Natural killer cell (primary cell): ENCODE data around the gene TCF7L2. TPM values are rescaled to one million over a fixed set of nuclear protein-coding genes. Genes with fewer than 3 reads are reported as not detected.
A peak's percentile ranks its signal among the peaks of the same experiment; 100 is the strongest.

ENCODE experiments used
- ATAC-seq, 3 donors: fragments of 150-1000 bp in 2 of 3; fragments of 200-7000 bp in 1 of 3; cut with Tn5 transposase; 1 replicate in 1 of 3; 2 replicates in 2 of 3; pipeline ENCODE4 v1.10.0; 2021; ENCODE audit warnings: mild to moderate bottlenecking in 2 of 3, moderate library complexity in 2 of 3
- DNase-seq, 2 donors: peaks; one replicate each; pipeline versions ENCODE4 v3.0.0 to v3.0.0-alpha.2; 2013 to 2021; ENCODE audit warnings: mixed read lengths in 1 of 2
- H3K27ac ChIP-seq: one replicate; pipeline ENCODE4 v1.5.1; 2013; ENCODE audit warnings: mild to moderate bottlenecking, low read length
- H3K27me3 ChIP-seq: one replicate; pipeline ENCODE4 v1.6.1; 2013; ENCODE audit warnings: low read length; ENCODE audit not compliant: control insufficient read depth, insufficient read depth
- H3K36me3 ChIP-seq: one replicate; pipeline ENCODE4 v1.6.1; 2013; ENCODE audit warnings: low read length; ENCODE audit not compliant: control insufficient read depth, insufficient read depth
- H3K4me1 ChIP-seq: one replicate; pipeline ENCODE4 v1.6.1; 2013; ENCODE audit warnings: low read length; ENCODE audit not compliant: control insufficient read depth, insufficient read depth
- H3K4me3 ChIP-seq: one replicate; pipeline ENCODE4 v1.5.1; 2013; ENCODE audit warnings: low read length
- H3K9me3 ChIP-seq: one replicate; pipeline ENCODE4 v1.6.1; 2013; ENCODE audit warnings: low read length; ENCODE audit not compliant: control insufficient read depth, insufficient read depth
- H3K27ac Mint-ChIP-seq, 2 donors: one replicate each; pipeline ENCODE4 v1.8.0; 2022; ENCODE audit warnings: mild to moderate bottlenecking in 2 of 2, mixed read lengths in 2 of 2, moderate library complexity in 1 of 2
- H3K27me3 Mint-ChIP-seq, 2 donors: one replicate each; pipeline ENCODE4 v1.8.0; 2022; ENCODE audit warnings: low read depth in 2 of 2, mixed read lengths in 2 of 2
- H3K36me3 Mint-ChIP-seq: one replicate; pipeline ENCODE4 v1.8.0; 2022; ENCODE audit warnings: mixed read lengths
- H3K4me1 Mint-ChIP-seq, 2 donors: one replicate each; pipeline ENCODE4 v1.8.0; 2022; ENCODE audit warnings: mixed read lengths in 2 of 2
- H3K4me3 Mint-ChIP-seq: one replicate; pipeline ENCODE4 v1.8.0; 2022; ENCODE audit warnings: mild to moderate bottlenecking, moderate library complexity, mixed read lengths
- H3K9me3 Mint-ChIP-seq, 2 donors: one replicate each; pipeline ENCODE4 v1.8.0; 2022; ENCODE audit warnings: mixed read lengths in 2 of 2
- WGBS: methylation state at CpG from one replicate; pipeline ENCODE4 v1.1.7; 2013; ENCODE audit warnings: missing lambda C conversion rate; ENCODE audit not compliant: insufficient coverage; 5-methylcytosine and 5-hydroxymethylcytosine counted together
- intact Hi-C: fragments of 100-400 bp; cut with micrococcal nuclease; formaldehyde crosslinking; loops from one replicate; pipeline ENCODE4 v1.14.2; 2022
- total RNA-seq, 4 donors: library from RNA; stranded (reverse); fragments of 120-200 nt in 1 of 4; gene quantifications; one replicate each; pipeline versions ENCODE4 v1.2.3 to v1.2.4, GENCODE V29; 2013 to 2022
- TF ChIP-seq, protein P1 (sequence below): fragments of 200-600 bp; IDR thresholded peaks from one replicate; pipeline ENCODE4 v1.8.0; 2022; ENCODE audit warnings: antibody characterized with exemption

TCF7L2 gene
- total RNA-seq, result 10 to 100 TPM; 10.4 to 32.7 (median 15.3) TPM
- 2.9 TPM for total RNA-seq (2013)

DNA sequence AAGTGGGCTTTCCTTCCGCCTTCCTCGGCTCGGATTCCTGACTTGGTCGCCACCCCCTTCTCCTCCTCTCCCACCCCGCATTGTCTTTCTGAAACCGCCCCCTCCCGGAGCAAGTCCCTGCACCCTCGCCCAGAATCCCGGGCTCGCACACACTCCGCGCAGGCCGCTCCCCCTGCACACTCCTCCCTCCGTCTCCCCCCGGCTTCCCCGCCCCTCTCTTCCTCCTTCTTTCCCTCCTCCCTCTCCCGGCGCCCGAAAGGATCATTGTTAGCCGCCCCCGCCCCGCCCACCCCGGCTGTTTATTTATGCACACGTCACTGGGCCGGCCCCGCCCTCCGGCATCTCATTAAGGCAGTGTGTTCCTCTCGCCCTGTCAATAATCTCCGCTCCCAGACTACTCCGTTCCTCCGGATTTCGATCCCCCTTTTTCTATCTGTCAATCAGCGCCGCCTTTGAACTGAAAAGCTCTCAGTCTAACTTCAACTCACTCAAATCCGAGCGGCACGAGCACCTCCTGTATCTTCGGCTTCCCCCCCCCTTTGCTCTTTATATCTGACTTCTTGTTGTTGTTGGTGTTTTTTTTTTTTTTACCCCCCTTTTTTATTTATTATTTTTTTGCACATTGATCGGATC lies at the start of gene TCF7L2:
Gene TCF7L2 (plus strand): TSS at position 373 of the 633 bp plus-strand sequence. CDS start 510 bp downstream, outside the sequence.
- H3K4me1 Mint-ChIP-seq, result peaks cover 30 to 37% of the 10 kb centered on the region in 2 donors
- Histone ChIP-seq H3K27me3 (peaks cover 8% of the 10 kb centered on the region), H3K9me3 (no peaks in the 10 kb centered on the region), H3K27ac (peak within 1 kb of the TSS; percentile 54), H3K4me3 (peak within 1 kb of the TSS; percentile 53), H3K4me1 (peaks cover 22% of the 10 kb centered on the region), H3K36me3 (no peaks in the 10 kb centered on the region)
- H3K27me3 Mint-ChIP-seq, result peaks cover 4 to 25% of the 10 kb centered on the region in 2 donors
- intact Hi-C loops, result loop anchor here (5.0 kb wide), 1 partner anchor 432 kb away; no protein-coding TSS in a partner anchor
- no peaks in the 10 kb centered on the region for H3K9me3 Mint-ChIP-seq
- peak within 1 kb of the TSS; percentile 99 for H3K4me3 Mint-ChIP-seq
- TF ChIP-seq, protein P1, sequence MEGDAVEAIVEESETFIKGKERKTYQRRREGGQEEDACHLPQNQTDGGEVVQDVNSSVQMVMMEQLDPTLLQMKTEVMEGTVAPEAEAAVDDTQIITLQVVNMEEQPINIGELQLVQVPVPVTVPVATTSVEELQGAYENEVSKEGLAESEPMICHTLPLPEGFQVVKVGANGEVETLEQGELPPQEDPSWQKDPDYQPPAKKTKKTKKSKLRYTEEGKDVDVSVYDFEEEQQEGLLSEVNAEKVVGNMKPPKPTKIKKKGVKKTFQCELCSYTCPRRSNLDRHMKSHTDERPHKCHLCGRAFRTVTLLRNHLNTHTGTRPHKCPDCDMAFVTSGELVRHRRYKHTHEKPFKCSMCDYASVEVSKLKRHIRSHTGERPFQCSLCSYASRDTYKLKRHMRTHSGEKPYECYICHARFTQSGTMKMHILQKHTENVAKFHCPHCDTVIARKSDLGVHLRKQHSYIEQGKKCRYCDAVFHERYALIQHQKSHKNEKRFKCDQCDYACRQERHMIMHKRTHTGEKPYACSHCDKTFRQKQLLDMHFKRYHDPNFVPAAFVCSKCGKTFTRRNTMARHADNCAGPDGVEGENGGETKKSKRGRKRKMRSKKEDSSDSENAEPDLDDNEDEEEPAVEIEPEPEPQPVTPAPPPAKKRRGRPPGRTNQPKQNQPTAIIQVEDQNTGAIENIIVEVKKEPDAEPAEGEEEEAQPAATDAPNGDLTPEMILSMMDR, result no peak
- ATAC-seq, result peak; percentile 65 to 74 (median 74)
- WGBS, result under 1% methylated on average over 32 of the region's 39 CpGs
- H3K36me3 Mint-ChIP-seq, result no peaks in the 10 kb centered on the region
- peak; percentile 61 to 85 for DNase-seq
- peak within 1 kb of the TSS; percentile 75 to 76 for H3K27ac Mint-ChIP-seq

DNA sequence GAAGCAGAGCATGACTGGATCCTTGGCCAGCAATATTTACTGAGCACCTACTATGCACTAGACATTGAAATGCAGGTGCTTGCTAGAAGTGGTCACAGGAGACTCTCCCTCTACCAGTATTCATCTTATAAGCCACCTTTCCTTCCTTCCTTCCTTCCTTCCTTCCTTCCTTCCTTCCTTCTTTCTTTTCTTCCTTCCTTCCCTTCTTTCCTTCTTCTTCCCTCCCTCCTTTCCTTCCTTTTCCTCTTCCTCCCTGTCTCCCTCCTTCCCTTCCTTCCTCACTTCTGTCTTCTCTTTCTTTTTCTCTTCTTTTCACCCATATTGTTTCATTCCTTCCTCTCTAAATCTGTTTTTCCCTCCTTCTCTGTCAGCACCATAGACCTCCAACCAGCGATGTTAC lies 47.3 kb upstream of the TCF7L2 start:
- Mint-ChIP-seq H3K27me3 (no peaks in the 10 kb centered on the region), H3K4me3 (no peak overlapping the region), H3K27ac (no peak overlapping the region), H3K4me1 (no peaks in the 10 kb centered on the region), H3K36me3 (no peaks in the 10 kb centered on the region), H3K9me3 (no peaks in the 10 kb centered on the region)
- Histone ChIP-seq H3K4me1 (no peaks in the 10 kb centered on the region), H3K4me3 (no peak overlapping the region), H3K9me3 (no peaks in the 10 kb centered on the region), H3K36me3 (no peaks in the 10 kb centered on the region), H3K27ac (no peak overlapping the region), H3K27me3 (no peaks in the 10 kb centered on the region)
- ATAC-seq (no peak), DNase-seq (no peak)
- intact Hi-C loops, result no loop called here
- TF ChIP-seq, protein P1, result no peak
- 100% methylated on average over 1 of the region's 1 CpG for WGBS

DNA sequence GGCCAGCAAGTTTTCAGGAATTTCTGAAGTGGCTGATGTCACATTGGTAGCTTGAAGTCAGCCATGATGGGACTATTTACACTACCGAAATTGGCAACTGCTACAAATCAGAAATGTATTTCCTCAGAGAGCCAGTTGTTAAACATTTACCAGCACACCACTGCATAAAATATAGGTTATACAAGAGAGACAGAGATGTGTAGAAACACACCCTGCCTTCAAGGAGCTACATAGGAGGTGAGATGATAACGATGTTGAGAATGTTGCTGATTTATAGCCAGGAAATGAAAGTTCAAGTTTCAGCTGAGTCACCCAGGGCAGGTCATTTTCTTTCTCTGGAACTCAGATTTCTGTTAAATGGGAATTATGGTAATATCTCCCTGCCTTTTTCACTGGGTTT lies 46.0 kb upstream of the TCF7L2 start:
- no peak for DNase-seq
- Histone ChIP-seq H3K4me1 (no peaks in the 10 kb centered on the region), H3K27ac (no peak overlapping the region), H3K4me3 (no peak overlapping the region), H3K27me3 (no peaks in the 10 kb centered on the region), H3K36me3 (no peaks in the 10 kb centered on the region), H3K9me3 (no peaks in the 10 kb centered on the region)
- TF ChIP-seq, protein P1, result no peak
- intact Hi-C loops, result no loop called here
- ATAC-seq, result no peak
- H3K4me1 Mint-ChIP-seq, result no peaks in the 10 kb centered on the region
- H3K27me3 Mint-ChIP-seq, result no peaks in the 10 kb centered on the region
- no peak overlapping the region for H3K27ac Mint-ChIP-seq
- H3K4me3 Mint-ChIP-seq, result no peak overlapping the region
- WGBS, result 73% methylated on average over 2 of the region's 2 CpGs
- no peaks in the 10 kb centered on the region for H3K9me3 Mint-ChIP-seq
- H3K36me3 Mint-ChIP-seq, result no peaks in the 10 kb centered on the region

DNA sequence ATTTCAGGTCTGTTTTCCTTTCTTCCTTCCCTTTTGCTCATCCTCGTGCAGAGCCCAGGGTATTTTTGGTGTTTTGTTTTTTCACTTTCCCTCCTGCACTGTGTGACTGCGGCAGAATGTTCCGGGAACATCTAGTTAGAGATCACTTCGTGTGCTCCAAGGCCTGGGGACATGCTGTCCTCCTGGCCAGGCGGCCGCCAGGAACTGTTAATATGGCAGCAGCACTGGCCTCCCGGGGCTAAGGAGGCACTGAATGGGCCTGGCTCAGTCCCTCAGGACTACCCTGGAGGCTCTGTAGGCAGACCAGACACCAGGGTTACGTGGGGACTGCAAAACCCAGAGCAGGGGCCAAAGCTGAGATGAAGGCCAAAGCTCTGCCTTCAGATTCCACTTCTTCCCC lies 43.1 kb upstream of the TCF7L2 start:
- H3K4me3 ChIP-seq, result no peak overlapping the region
- Mint-ChIP-seq H3K4me3 (no peak overlapping the region), H3K4me1 (no peaks in the 10 kb centered on the region), H3K27me3 (no peaks in the 10 kb centered on the region), H3K36me3 (no peaks in the 10 kb centered on the region), H3K27ac (no peak overlapping the region), H3K9me3 (no peaks in the 10 kb centered on the region)
- intact Hi-C loops, result no loop called here
- no peaks in the 10 kb centered on the region for H3K27me3 ChIP-seq
- no peak for ATAC-seq
- no peaks in the 10 kb centered on the region for H3K4me1 ChIP-seq
- TF ChIP-seq, protein P1, result no peak
- DNase-seq, result no peak
- H3K9me3 ChIP-seq, result no peaks in the 10 kb centered on the region
- no peaks in the 10 kb centered on the region for H3K36me3 ChIP-seq
- WGBS, result 86% methylated on average over 8 of the region's 8 CpGs
- no peak overlapping the region for H3K27ac ChIP-seq
